ENCODE measurements around the gene FUCA1.

FUCA1 gene

GRCh38 chr1:23896491-23896890 is 28.4 kb upstream of the FUCA1 start:
- H3K9ac ChIP-seq (ENCODE audit: low read depth in 1 of 2, low read length in 2 of 2): no peak overlapping the region
- no peaks in the 10 kb centered on the region for H3K36me3 ChIP-seq (ENCODE audit: control insufficient read depth in 1 of 2, insufficient read depth in 2 of 2, low read length in 2 of 2)
- no peaks in the 10 kb centered on the region for H3K9me3 ChIP-seq (ENCODE audit: control insufficient read depth in 1 of 2, low read length in 2 of 2)
- no peak overlapping the region for H3K4me3 ChIP-seq (ENCODE audit: low read depth in 1 of 2, low read length in 2 of 2)
- no peaks in the 10 kb centered on the region for H3K27me3 ChIP-seq (ENCODE audit: control insufficient read depth in 1 of 2, insufficient read depth in 2 of 2, low read length in 2 of 2)
- H3K4me1 ChIP-seq (ENCODE audit: control insufficient read depth in 1 of 2, insufficient read depth in 2 of 2, low read length in 2 of 2): peaks cover 11 to 12% of the 10 kb centered on the region in 2 donors
- H3K27ac ChIP-seq (ENCODE audit: low read depth, low read length): no peak overlapping the region

DNA sequence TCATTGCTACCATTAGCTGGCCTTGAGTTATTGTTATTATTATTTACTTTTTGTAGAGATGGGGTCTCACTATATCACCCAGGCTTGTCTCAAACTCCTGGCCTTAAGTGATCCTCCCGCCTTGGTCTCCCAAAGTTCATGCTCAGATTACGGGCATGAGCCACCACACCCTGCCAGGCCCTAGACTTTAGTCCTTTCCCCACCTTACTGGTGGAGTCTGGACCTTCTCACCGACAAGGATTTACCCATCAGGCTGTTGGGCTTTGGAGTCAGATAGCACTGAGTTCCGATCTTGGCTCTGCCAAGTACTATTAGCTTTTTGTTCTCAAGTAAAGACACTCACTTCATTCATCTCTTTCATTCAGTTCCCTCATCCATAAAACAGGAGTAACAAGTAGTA is 27.9 kb upstream of the FUCA1 start:
- H3K4me1 ChIP-seq (ENCODE audit: control insufficient read depth in 1 of 2, insufficient read depth in 2 of 2, low read length in 2 of 2): peaks cover 11 to 12% of the 10 kb centered on the region in 2 donors

DNA sequence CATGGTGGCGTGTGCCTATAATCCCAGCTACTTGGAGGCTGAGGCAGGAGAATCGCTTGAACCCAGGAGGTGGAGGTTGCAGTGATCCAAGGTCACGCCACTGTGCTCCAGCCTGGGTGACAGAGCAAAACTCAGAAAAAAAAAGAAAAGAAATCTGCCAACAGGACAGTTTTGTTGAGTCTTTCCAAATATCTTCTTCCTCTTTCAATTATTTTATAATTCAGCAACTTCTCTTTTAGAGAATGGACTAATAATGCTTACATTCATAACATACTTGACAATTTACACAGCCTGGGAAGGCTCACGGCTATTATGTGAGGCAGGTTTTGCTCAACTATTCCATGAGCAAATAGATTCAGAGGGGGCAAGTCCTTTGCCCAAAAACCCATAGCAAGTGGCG is 27.0 kb upstream of the FUCA1 start:
- no peaks in the 10 kb centered on the region for H3K27me3 ChIP-seq (ENCODE audit: control insufficient read depth in 1 of 2, insufficient read depth in 2 of 2, low read length in 2 of 2)
- H3K27ac ChIP-seq (ENCODE audit: low read depth, low read length): no peak overlapping the region
- no peak overlapping the region for H3K9ac ChIP-seq (ENCODE audit: low read depth in 1 of 2, low read length in 2 of 2)
- H3K9me3 ChIP-seq (ENCODE audit: control insufficient read depth in 1 of 2, low read length in 2 of 2): no peaks in the 10 kb centered on the region
- H3K4me1 ChIP-seq (ENCODE audit: control insufficient read depth in 1 of 2, insufficient read depth in 2 of 2, low read length in 2 of 2): peaks cover 11 to 12% of the 10 kb centered on the region in 2 donors
- no peak overlapping the region for H3K4me3 ChIP-seq (ENCODE audit: low read depth in 1 of 2, low read length in 2 of 2)
- no peaks in the 10 kb centered on the region for H3K36me3 ChIP-seq (ENCODE audit: control insufficient read depth in 1 of 2, insufficient read depth in 2 of 2, low read length in 2 of 2)

More for the DNA sequence above, 27.9 kb upstream of the FUCA1 start:
- H3K4me3 ChIP-seq (ENCODE audit: low read depth in 1 of 2, low read length in 2 of 2): no peak overlapping the region
- H3K36me3 ChIP-seq (ENCODE audit: control insufficient read depth in 1 of 2, insufficient read depth in 2 of 2, low read length in 2 of 2): no peaks in the 10 kb centered on the region
- no peaks in the 10 kb centered on the region for H3K27me3 ChIP-seq (ENCODE audit: control insufficient read depth in 1 of 2, insufficient read depth in 2 of 2, low read length in 2 of 2)
- no peaks in the 10 kb centered on the region for H3K9me3 ChIP-seq (ENCODE audit: control insufficient read depth in 1 of 2, low read length in 2 of 2)
- H3K27ac ChIP-seq (ENCODE audit: low read depth, low read length): no peak overlapping the region
- no peak overlapping the region for H3K9ac ChIP-seq (ENCODE audit: low read depth in 1 of 2, low read length in 2 of 2)

DNA sequence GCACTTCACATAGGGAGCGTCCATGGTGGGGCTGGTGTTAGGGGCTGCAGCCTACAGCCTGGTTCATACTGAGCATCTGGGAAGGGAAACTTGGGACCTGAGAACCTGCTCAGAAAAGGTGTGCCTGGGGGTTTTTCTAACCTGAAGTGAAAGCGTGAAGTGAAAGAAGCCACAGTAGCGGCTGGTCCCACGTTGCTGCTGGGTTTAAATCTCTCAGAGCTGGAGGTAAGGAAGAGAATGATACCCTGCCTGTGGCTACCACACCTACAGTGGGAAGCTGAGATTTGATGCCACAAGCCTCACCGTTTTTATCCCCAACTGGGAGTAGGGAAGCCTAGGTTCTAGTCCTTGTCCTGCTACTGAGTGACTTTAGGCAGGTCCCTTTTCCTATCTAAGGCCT is 21.0 kb upstream of the FUCA1 start:
- Histone ChIP-seq H3K27ac (ENCODE audit: low read depth, low read length) (no peak overlapping the region), H3K9ac (ENCODE audit: low read depth in 1 of 2, low read length in 2 of 2) (no peak overlapping the region), H3K4me1 (ENCODE audit: control insufficient read depth in 1 of 2, insufficient read depth in 2 of 2, low read length in 2 of 2) (no peaks in the 10 kb centered on the region), H3K27me3 (ENCODE audit: control insufficient read depth in 1 of 2, insufficient read depth in 2 of 2, low read length in 2 of 2) (no peaks in the 10 kb centered on the region), H3K36me3 (ENCODE audit: control insufficient read depth in 1 of 2, insufficient read depth in 2 of 2, low read length in 2 of 2) (no peaks in the 10 kb centered on the region), H3K4me3 (ENCODE audit: low read depth in 1 of 2, low read length in 2 of 2) (no peak overlapping the region), H3K9me3 (ENCODE audit: control insufficient read depth in 1 of 2, low read length in 2 of 2) (no peaks in the 10 kb centered on the region)

DNA sequence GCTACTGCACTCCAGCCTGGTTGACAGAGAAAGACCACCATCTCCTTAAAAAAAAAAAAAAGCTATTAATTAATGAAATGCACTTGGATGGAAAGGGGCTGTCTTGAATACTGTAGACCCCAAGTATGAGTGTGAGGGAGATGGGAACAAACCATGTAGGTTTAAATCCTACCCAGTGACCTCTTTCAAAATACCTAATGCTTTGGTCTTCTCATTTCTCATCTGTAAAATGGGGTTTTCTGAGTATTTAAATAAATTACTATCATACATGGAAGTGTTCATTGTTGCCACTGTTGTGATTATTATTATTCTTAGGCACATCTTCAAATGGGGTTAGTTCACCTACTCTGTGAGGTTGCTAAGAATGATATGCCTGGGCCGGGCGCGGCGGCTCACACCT is 17.1 kb upstream of the FUCA1 start:
- no peak overlapping the region for H3K4me3 ChIP-seq (ENCODE audit: low read depth in 1 of 2, low read length in 2 of 2)
- no peaks in the 10 kb centered on the region for H3K4me1 ChIP-seq (ENCODE audit: control insufficient read depth in 1 of 2, insufficient read depth in 2 of 2, low read length in 2 of 2)
- no peak overlapping the region for H3K9ac ChIP-seq (ENCODE audit: low read depth in 1 of 2, low read length in 2 of 2)
- no peaks in the 10 kb centered on the region for H3K9me3 ChIP-seq (ENCODE audit: control insufficient read depth in 1 of 2, low read length in 2 of 2)
- H3K27me3 ChIP-seq (ENCODE audit: control insufficient read depth in 1 of 2, insufficient read depth in 2 of 2, low read length in 2 of 2): no peaks in the 10 kb centered on the region
- no peak overlapping the region for H3K27ac ChIP-seq (ENCODE audit: low read depth, low read length)
- H3K36me3 ChIP-seq (ENCODE audit: control insufficient read depth in 1 of 2, insufficient read depth in 2 of 2, low read length in 2 of 2): no peaks in the 10 kb centered on the region

- Histone ChIP-seq H3K36me3 (ENCODE audit: control insufficient read depth in 1 of 2, insufficient read depth in 2 of 2, low read length in 2 of 2) (no peaks in the 10 kb centered on the region), H3K9me3 (ENCODE audit: control insufficient read depth in 1 of 2, low read length in 2 of 2) (peaks cover 9 to 22% of the 10 kb centered on the region in 2 donors), H3K4me1 (ENCODE audit: control insufficient read depth in 1 of 2, insufficient read depth in 2 of 2, low read length in 2 of 2) (no peaks in the 10 kb centered on the region), H3K4me3 (ENCODE audit: low read depth in 1 of 2, low read length in 2 of 2) (no peak overlapping the region), H3K27ac (ENCODE audit: low read depth, low read length) (no peak overlapping the region), H3K9ac (ENCODE audit: low read depth in 1 of 2, low read length in 2 of 2) (no peak overlapping the region), H3K27me3 (ENCODE audit: control insufficient read depth in 1 of 2, insufficient read depth in 2 of 2, low read length in 2 of 2) (no peaks in the 10 kb centered on the region)
These were observed 14.7 kb upstream of the FUCA1 start for GRCh38 chr1:23882746-23883145.

- H3K36me3 ChIP-seq (ENCODE audit: control insufficient read depth in 1 of 2, insufficient read depth in 2 of 2, low read length in 2 of 2): no peaks in the 10 kb centered on the region
- H3K4me1 ChIP-seq (ENCODE audit: control insufficient read depth in 1 of 2, insufficient read depth in 2 of 2, low read length in 2 of 2): no peaks in the 10 kb centered on the region
- peaks cover 9 to 23% of the 10 kb centered on the region in 2 donors for H3K9me3 ChIP-seq (ENCODE audit: control insufficient read depth in 1 of 2, low read length in 2 of 2)
- H3K27ac ChIP-seq (ENCODE audit: low read depth, low read length): no peak overlapping the region
- no peak overlapping the region for H3K4me3 ChIP-seq (ENCODE audit: low read depth in 1 of 2, low read length in 2 of 2)
- no peaks in the 10 kb centered on the region for H3K27me3 ChIP-seq (ENCODE audit: control insufficient read depth in 1 of 2, insufficient read depth in 2 of 2, low read length in 2 of 2)
- no peak overlapping the region for H3K9ac ChIP-seq (ENCODE audit: low read depth in 1 of 2, low read length in 2 of 2)
These were observed 11.7 kb upstream of the FUCA1 start for GRCh38 chr1:23879809-23880208.

GRCh38 chr1:23878668-23879067 is 10.6 kb upstream of the FUCA1 start:
- Histone ChIP-seq H3K4me1 (ENCODE audit: control insufficient read depth in 1 of 2, insufficient read depth in 2 of 2, low read length in 2 of 2) (no peaks in the 10 kb centered on the region), H3K9ac (ENCODE audit: low read depth in 1 of 2, low read length in 2 of 2) (no peak overlapping the region), H3K4me3 (ENCODE audit: low read depth in 1 of 2, low read length in 2 of 2) (no peak overlapping the region), H3K36me3 (ENCODE audit: control insufficient read depth in 1 of 2, insufficient read depth in 2 of 2, low read length in 2 of 2) (no peaks in the 10 kb centered on the region), H3K27me3 (ENCODE audit: control insufficient read depth in 1 of 2, insufficient read depth in 2 of 2, low read length in 2 of 2) (no peaks in the 10 kb centered on the region), H3K9me3 (ENCODE audit: control insufficient read depth in 1 of 2, low read length in 2 of 2) (peaks cover 9 to 23% of the 10 kb centered on the region in 2 donors), H3K27ac (ENCODE audit: low read depth, low read length) (no peak overlapping the region)

- Histone ChIP-seq H3K9me3 (ENCODE audit: control insufficient read depth in 1 of 2, low read length in 2 of 2) (peaks cover 9 to 23% of the 10 kb centered on the region in 2 donors), H3K9ac (ENCODE audit: low read depth in 1 of 2, low read length in 2 of 2) (no peak overlapping the region), H3K27me3 (ENCODE audit: control insufficient read depth in 1 of 2, insufficient read depth in 2 of 2, low read length in 2 of 2) (no peaks in the 10 kb centered on the region), H3K4me3 (ENCODE audit: low read depth in 1 of 2, low read length in 2 of 2) (no peak overlapping the region), H3K36me3 (ENCODE audit: control insufficient read depth in 1 of 2, insufficient read depth in 2 of 2, low read length in 2 of 2) (no peaks in the 10 kb centered on the region), H3K4me1 (ENCODE audit: control insufficient read depth in 1 of 2, insufficient read depth in 2 of 2, low read length in 2 of 2) (no peaks in the 10 kb centered on the region), H3K27ac (ENCODE audit: low read depth, low read length) (no peak overlapping the region)
These were observed 7.3 kb upstream of the FUCA1 start for GRCh38 chr1:23875382-23875781.

GRCh38 chr1:23872421-23872820 is 4.3 kb upstream of the FUCA1 start:
- Histone ChIP-seq H3K4me1 (ENCODE audit: control insufficient read depth in 1 of 2, insufficient read depth in 2 of 2, low read length in 2 of 2) (peaks cover 4 to 6% of the 10 kb centered on the region in 2 donors), H3K9ac (ENCODE audit: low read depth in 1 of 2, low read length in 2 of 2) (no peak overlapping the region), H3K4me3 (ENCODE audit: low read depth in 1 of 2, low read length in 2 of 2) (no peak overlapping the region), H3K36me3 (ENCODE audit: control insufficient read depth in 1 of 2, insufficient read depth in 2 of 2, low read length in 2 of 2) (no peaks in the 10 kb centered on the region), H3K27ac (ENCODE audit: low read depth, low read length) (no peak overlapping the region), H3K9me3 (ENCODE audit: control insufficient read depth in 1 of 2, low read length in 2 of 2) (no peaks in the 10 kb centered on the region), H3K27me3 (ENCODE audit: control insufficient read depth in 1 of 2, insufficient read depth in 2 of 2, low read length in 2 of 2) (no peaks in the 10 kb centered on the region)

DNA sequence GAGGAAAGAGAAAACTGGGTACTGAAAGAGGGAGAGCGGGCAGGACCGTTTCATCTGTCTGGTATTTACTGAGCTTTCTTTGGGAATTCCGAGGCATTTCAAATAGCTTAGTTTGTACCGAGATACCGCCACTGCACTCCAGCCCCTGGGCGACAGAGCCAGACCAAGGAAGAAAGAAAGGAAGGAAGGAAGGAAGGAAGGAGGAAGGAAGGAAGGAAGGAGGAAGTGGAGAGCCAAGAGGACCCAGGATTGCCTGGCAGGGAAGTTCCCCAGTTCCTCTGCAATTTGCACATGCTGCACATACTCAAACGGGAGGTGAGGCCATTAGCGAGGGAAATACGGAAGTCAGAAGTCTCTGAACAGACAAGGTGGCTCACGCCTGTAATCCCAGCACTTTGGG is 961 bp upstream of the FUCA1 start:
- peak overlapping the region; percentile 83 to 87 for H3K4me3 ChIP-seq (ENCODE audit: low read depth in 1 of 2, low read length in 2 of 2)

More for the DNA sequence above, 961 bp upstream of the FUCA1 start:
- Histone ChIP-seq H3K27me3 (ENCODE audit: control insufficient read depth in 1 of 2, insufficient read depth in 2 of 2, low read length in 2 of 2) (no peaks in the 10 kb centered on the region), H3K9me3 (ENCODE audit: control insufficient read depth in 1 of 2, low read length in 2 of 2) (no peaks in the 10 kb centered on the region), H3K27ac (ENCODE audit: low read depth, low read length) (no peak overlapping the region), H3K9ac (ENCODE audit: low read depth in 1 of 2, low read length in 2 of 2) (peak overlapping the region; percentile 68 to 73), H3K36me3 (ENCODE audit: control insufficient read depth in 1 of 2, insufficient read depth in 2 of 2, low read length in 2 of 2) (peaks cover 0 to 8% of the 10 kb centered on the region in 2 donors), H3K4me1 (ENCODE audit: control insufficient read depth in 1 of 2, insufficient read depth in 2 of 2, low read length in 2 of 2) (peaks cover 23 to 26% of the 10 kb centered on the region in 2 donors)
